DOHH2 (cell line): ENCODE data around the gene EML6.

Experiments used
- H3F3A ChIP-seq: fragments of 200-600 bp; sonication (generic), shearing (Covaris generic); 2 replicates; pipeline ENCODE4 v1.6.0; 2016; ENCODE audit warnings: antibody characterized with exemption, mild to moderate bottlenecking; ENCODE audit not compliant: control insufficient read depth, insufficient read depth
- H3K27ac ChIP-seq: fragments of 200-600 bp; sonication (generic); 2 replicates; pipeline ENCODE4 v1.5.1; 2014; ENCODE audit warnings: low read depth, mild to moderate bottlenecking, low read length, moderate library complexity
- H3K27me3 ChIP-seq: fragments of 200-600 bp; sonication (generic); 2 replicates; pipeline ENCODE4 v1.6.1; 2014; ENCODE audit warnings: mild to moderate bottlenecking, low read length, mixed read lengths; ENCODE audit not compliant: control insufficient read depth
- H3K36me3 ChIP-seq: fragments of 200-600 bp; sonication (generic); 2 replicates; pipeline ENCODE4 v1.6.1; 2014; ENCODE audit warnings: mild to moderate bottlenecking, low read length, moderate library complexity, mixed read lengths; ENCODE audit not compliant: control insufficient read depth
- H3K4me1 ChIP-seq: fragments of 200-600 bp; sonication (generic); 2 replicates; pipeline ENCODE4 v1.6.1; 2014; ENCODE audit warnings: mild to moderate bottlenecking, low read length, mixed read lengths; ENCODE audit not compliant: control insufficient read depth
- H3K4me2 ChIP-seq: fragments of 200-600 bp; sonication (generic); 2 replicates; pipeline ENCODE4 v1.6.0; 2014; ENCODE audit warnings: mild to moderate bottlenecking, low read length, moderate library complexity
- H3K4me3 ChIP-seq: fragments of 200-600 bp; sonication (generic); 2 replicates; pipeline ENCODE4 v1.5.1; 2014; ENCODE audit warnings: mild to moderate bottlenecking, low read length, mixed read lengths
- H3K79me2 ChIP-seq: fragments of 200-600 bp; sonication (generic); 2 replicates; pipeline ENCODE4 v1.6.1; 2014; ENCODE audit warnings: mild to moderate bottlenecking, low read length, mixed read lengths; ENCODE audit not compliant: control insufficient read depth
- H3K9me2 ChIP-seq: fragments of 200-600 bp; sonication (generic); replicated peaks from 2 replicates; pipeline ENCODE4 v1.6.1; 2014; ENCODE audit warnings: mild to moderate bottlenecking, low read length, mixed read lengths; ENCODE audit not compliant: control insufficient read depth
- H3K9me3 ChIP-seq: fragments of 200-600 bp; sonication (generic); 2 replicates; pipeline ENCODE4 v1.6.1; 2014; ENCODE audit warnings: antibody characterized with exemption, low read length, mixed read lengths; ENCODE audit not compliant: control insufficient read depth, insufficient read depth
- H4K20me1 ChIP-seq: fragments of 200-600 bp; sonication (generic); 2 replicates; pipeline ENCODE4 v1.6.0; 2014; ENCODE audit warnings: low read depth, mild to moderate bottlenecking, antibody characterized with exemption, low read length, moderate library complexity; ENCODE audit not compliant: control insufficient read depth, insufficient read depth
- EZH2phosphoT487 ChIP-seq: fragments of 200-600 bp; sonication (generic); IDR thresholded peaks from 2 replicates; pipeline ENCODE4 v1.6.1; 2017; ENCODE audit warnings: borderline replicate concordance, mild to moderate bottlenecking, antibody characterized with exemption, low read length, moderate library complexity, mixed read lengths
- TF ChIP-seq, protein P1 (sequence below): fragments of 200-600 bp; sonication (generic); IDR thresholded peaks from one replicate; pipeline ENCODE4 v1.5.1; 2014; ENCODE audit warnings: antibody characterized with exemption, mild to moderate bottlenecking, low read depth, low read length; ENCODE audit not compliant: poor library complexity, severe bottlenecking

EML6 gene

DNA sequence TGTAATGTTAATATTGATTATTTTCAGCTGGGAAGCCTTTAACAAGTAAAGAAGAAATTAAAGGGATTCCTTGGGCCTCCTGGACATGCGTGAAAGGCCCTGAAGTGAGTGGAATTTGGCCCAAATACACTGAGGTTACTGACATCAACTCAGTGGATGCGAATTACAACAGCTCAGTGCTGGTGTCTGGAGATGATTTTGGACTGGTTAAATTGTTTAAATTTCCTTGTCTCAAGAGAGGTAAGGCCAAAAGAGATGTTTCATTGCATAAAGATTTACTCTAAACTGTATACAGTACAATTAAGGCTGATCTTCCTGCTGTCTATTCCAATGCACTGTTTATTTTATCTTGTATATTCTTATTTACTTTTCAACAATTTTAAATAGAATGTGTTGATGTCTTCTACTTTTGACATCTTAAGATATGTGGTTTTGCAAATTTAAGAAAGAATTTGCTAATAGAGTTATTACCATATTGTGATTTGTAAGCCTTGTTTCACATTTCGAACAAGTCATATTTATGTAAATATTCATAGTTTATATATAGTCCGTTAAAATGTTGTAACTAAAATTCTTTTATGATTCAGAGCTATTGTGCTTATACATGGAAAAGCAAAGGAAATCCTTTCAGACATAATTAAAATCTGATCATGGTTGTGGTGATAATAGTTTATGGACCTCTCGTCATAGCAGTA is 130.3 kb downstream of the EML6 start:
- H3K79me2 ChIP-seq = no peaks in the 10 kb centered on the region
- no peaks in the 10 kb centered on the region for H3K4me1 ChIP-seq
- no peaks in the 10 kb centered on the region for H3K9me3 ChIP-seq
- H3F3A ChIP-seq = no peaks in the 10 kb centered on the region
- H3K27ac ChIP-seq = no peak overlapping the region
- peaks cover 25% of the 10 kb centered on the region; the same call in 1 of the 2 replicates for H3K36me3 ChIP-seq
- H3K4me2 ChIP-seq = no peak overlapping the region
- no peaks in the 10 kb centered on the region for H4K20me1 ChIP-seq
- no peak overlapping the region for H3K4me3 ChIP-seq
- TF ChIP-seq, protein P1, sequence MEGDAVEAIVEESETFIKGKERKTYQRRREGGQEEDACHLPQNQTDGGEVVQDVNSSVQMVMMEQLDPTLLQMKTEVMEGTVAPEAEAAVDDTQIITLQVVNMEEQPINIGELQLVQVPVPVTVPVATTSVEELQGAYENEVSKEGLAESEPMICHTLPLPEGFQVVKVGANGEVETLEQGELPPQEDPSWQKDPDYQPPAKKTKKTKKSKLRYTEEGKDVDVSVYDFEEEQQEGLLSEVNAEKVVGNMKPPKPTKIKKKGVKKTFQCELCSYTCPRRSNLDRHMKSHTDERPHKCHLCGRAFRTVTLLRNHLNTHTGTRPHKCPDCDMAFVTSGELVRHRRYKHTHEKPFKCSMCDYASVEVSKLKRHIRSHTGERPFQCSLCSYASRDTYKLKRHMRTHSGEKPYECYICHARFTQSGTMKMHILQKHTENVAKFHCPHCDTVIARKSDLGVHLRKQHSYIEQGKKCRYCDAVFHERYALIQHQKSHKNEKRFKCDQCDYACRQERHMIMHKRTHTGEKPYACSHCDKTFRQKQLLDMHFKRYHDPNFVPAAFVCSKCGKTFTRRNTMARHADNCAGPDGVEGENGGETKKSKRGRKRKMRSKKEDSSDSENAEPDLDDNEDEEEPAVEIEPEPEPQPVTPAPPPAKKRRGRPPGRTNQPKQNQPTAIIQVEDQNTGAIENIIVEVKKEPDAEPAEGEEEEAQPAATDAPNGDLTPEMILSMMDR = no peak
- TF ChIP-seq EZH2phosphoT487 = no peak
- no peaks in the 10 kb centered on the region for H3K9me2 ChIP-seq
- no peaks in the 10 kb centered on the region for H3K27me3 ChIP-seq

DNA sequence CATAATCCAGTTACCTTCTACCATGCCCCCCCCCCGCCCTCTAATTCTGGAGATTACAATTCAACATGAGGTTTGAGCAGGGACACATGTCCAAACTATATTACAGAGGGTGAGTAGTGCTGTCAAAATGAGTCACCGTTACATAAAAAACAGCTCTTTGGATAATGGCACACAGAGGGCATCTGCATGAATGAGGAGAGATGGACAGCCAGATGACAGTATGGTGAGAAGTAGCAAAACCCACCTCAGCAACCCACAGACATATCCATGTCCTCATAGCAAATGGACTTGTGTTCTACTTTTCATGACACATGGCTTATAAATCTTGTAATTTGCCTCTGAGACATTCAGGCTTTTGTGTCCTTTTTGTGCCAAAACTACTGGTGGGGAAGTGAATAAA is 132.0 kb downstream of the EML6 start:
- no peak overlapping the region for H3K27ac ChIP-seq
- H3K9me3 ChIP-seq = no peaks in the 10 kb centered on the region
- no peak overlapping the region for H3K4me3 ChIP-seq
- no peak overlapping the region for H3K4me2 ChIP-seq
- no peaks in the 10 kb centered on the region for H3K4me1 ChIP-seq
- H4K20me1 ChIP-seq = no peaks in the 10 kb centered on the region
- no peaks in the 10 kb centered on the region for H3F3A ChIP-seq
- no peaks in the 10 kb centered on the region for H3K9me2 ChIP-seq
- TF ChIP-seq EZH2phosphoT487 = no peak
- TF ChIP-seq, protein P1 = no peak
- no peaks in the 10 kb centered on the region for H3K27me3 ChIP-seq
- peaks cover 30% of the 10 kb centered on the region for H3K36me3 ChIP-seq
- no peaks in the 10 kb centered on the region for H3K79me2 ChIP-seq

DNA sequence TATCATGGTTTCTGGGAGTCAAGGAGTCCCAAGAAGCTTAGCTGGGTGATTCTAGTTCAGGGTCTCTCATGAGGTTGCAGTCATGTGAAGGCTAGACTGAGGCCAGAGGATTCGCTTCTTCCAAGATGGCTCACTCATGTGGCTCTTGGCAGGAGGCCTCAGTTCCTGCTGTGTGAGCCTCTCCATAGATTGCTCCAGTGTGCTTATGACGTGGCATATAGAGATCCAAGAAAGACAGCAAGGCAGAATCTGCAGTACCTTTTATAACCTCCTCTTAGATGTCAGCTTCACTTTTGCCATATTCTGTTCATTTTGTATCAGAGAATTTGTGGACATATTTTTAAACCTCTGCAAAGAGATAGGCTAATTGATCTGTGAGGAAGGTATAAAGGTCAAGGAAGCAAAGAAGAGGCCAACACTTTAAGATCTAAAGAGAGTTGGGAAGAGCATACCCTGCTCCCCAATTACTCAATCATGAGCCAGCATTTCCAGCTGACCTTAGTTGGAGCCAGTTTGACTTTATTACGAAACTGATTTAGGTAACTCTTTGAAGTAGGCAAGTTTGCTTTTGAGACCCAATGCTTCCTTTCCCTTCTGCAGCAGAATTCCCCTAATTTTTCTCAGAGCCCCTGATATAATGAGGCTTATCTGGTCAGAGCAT is 134.7 kb downstream of the EML6 start:
- no peaks in the 10 kb centered on the region for H3K4me1 ChIP-seq
- no peaks in the 10 kb centered on the region for H3F3A ChIP-seq
- no peak overlapping the region for H3K27ac ChIP-seq
- peaks cover 33% of the 10 kb centered on the region for H3K36me3 ChIP-seq
- no peaks in the 10 kb centered on the region for H3K27me3 ChIP-seq
- H3K9me3 ChIP-seq = no peaks in the 10 kb centered on the region
- H3K4me2 ChIP-seq = no peak overlapping the region
- no peak for TF ChIP-seq EZH2phosphoT487
- TF ChIP-seq, protein P1 = no peak
- H3K79me2 ChIP-seq = no peaks in the 10 kb centered on the region
- no peak overlapping the region for H3K4me3 ChIP-seq
- no peaks in the 10 kb centered on the region for H3K9me2 ChIP-seq
- no peaks in the 10 kb centered on the region for H4K20me1 ChIP-seq
